Caco-2 (cell line): Measurements from ENCODE around the gene UST. TPM values are rescaled to one million over a fixed set of nuclear protein-coding genes. Genes with fewer than 3 reads are reported as not detected.

Source experiments
- BruUV-seq: library from RNA; stranded (reverse); fragments of 400-500 nt; replicated peaks from 2 replicates; lab custom pipeline; 2021; lab: Mats Ljungman, UMichigan
- CTCF ChIA-PET: fragments of 300-600 bp; sonication (Branson Sonifier 250); formaldehyde crosslinking; loops from one replicate; lab custom pipeline; 2022; ENCODE audit warnings: antibody characterized with exemption; lab: Charles Lee
- POLR2A ChIA-PET: fragments of 300-600 bp; sonication (Branson Sonifier 250); formaldehyde crosslinking; loops from one replicate; lab custom pipeline; 2022; ENCODE audit warnings: antibody characterized with exemption; lab: Charles Lee
- DNase-seq, 2 experiments: peaks; one replicate each; pipeline versions ENCODE4 v3.0.0 to v3.0.0-alpha.2; 2020 to 2022
- H3K27me3 ChIP-seq: replicated peaks from 2 replicates; pipeline ENCODE4 v1.6.0; 2011; ENCODE audit warnings: low read length; ENCODE audit not compliant: control insufficient read depth, insufficient read depth
- H3K36me3 ChIP-seq: 2 replicates; pipeline ENCODE4 v1.5.1; 2011; ENCODE audit warnings: low read length; ENCODE audit not compliant: control insufficient read depth, insufficient read depth
- H3K4me1 ChIP-seq: fragments of 250-450 bp; sonication (Bioruptor Pico); 2 replicates; pipeline ENCODE4 v1.5.1; 2020; ENCODE audit warnings: mild to moderate bottlenecking
- H3K4me3 ChIP-seq: 2 replicates; pipeline ENCODE4 v1.5.1; 2011; ENCODE audit warnings: low read depth, mild to moderate bottlenecking, control low read depth, low read length
- H3K9me3 ChIP-seq: fragments of 250-450 bp; sonication (Bioruptor Pico); 2 replicates; pipeline ENCODE4 v1.5.1; 2020; ENCODE audit warnings: mild to moderate bottlenecking, moderate library complexity
- H3K27ac Mint-ChIP-seq: one replicate; pipeline ENCODE4 v1.8.0; 2022; ENCODE audit warnings: mixed read lengths; ENCODE audit not compliant: unreplicated experiment
- H3K27me3 Mint-ChIP-seq: one replicate; pipeline ENCODE4 v1.8.0; 2022; ENCODE audit warnings: mixed read lengths; ENCODE audit not compliant: insufficient read depth, unreplicated experiment
- H3K36me3 Mint-ChIP-seq: one replicate; pipeline ENCODE4 v1.8.0; 2022; ENCODE audit warnings: mild to moderate bottlenecking, mixed read lengths; ENCODE audit not compliant: insufficient read depth, unreplicated experiment
- H3K4me1 Mint-ChIP-seq: one replicate; pipeline ENCODE4 v1.8.0; 2022; ENCODE audit warnings: low read depth, mixed read lengths; ENCODE audit not compliant: unreplicated experiment
- H3K4me3 Mint-ChIP-seq: one replicate; pipeline ENCODE4 v1.8.0; 2022; ENCODE audit warnings: mild to moderate bottlenecking, moderate library complexity, mixed read lengths; ENCODE audit not compliant: unreplicated experiment
- H3K9me3 Mint-ChIP-seq: one replicate; pipeline ENCODE4 v1.8.0; 2022; ENCODE audit warnings: mixed read lengths; ENCODE audit not compliant: unreplicated experiment
- intact Hi-C: fragments of 100-400 bp; cut with micrococcal nuclease; formaldehyde crosslinking; loops from one replicate; pipeline ENCODE4 v1.10.0; 2022; ENCODE audit not compliant: unreplicated experiment
- total RNA-seq: library from RNA; stranded (reverse); gene quantifications from 2 replicates; pipeline ENCODE4 v1.2.3, GENCODE V29; 2022
- TF ChIP-seq, protein P1 (sequence below), 2 experiments: fragments of 200-600 bp in 1 of 2; IDR thresholded peaks; 1 replicate in 1 of 2; 2 replicates in 1 of 2; pipeline versions ENCODE4 v1.5.1 to v1.8.0; 2011 to 2022; ENCODE audit warnings: antibody characterized with exemption in 1 of 2, control low read depth in 1 of 2, inconsistent platforms in 1 of 2, low read depth in 1 of 2, low read length in 1 of 2, mild to moderate bottlenecking in 1 of 2, moderate library complexity in 1 of 2; ENCODE audit not compliant: insufficient read depth in 1 of 2, severe bottlenecking in 1 of 2, unreplicated experiment in 1 of 2

UST gene
- total RNA-seq, 1 experiment from 2014 or later = not detected

DNA sequence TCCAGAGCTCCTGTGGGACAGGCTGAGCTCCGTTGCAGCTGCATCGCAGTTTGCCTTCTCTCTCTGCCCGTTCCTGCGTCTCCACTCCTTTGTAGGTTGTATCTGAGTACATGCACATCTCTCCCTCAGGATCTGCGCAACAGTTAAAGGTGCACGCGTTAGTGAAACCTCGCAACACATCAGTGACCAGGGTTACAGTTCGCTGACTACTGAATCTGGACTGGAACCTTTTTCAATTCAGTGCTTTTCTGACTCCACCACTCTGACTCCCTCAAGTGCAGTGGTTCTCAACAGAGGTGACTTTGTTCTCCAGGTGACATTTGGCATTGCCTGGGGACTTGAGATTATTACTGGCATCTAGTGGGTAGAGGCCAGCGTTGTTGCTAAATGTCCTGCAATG is 44.0 kb downstream of the UST start:
- Histone ChIP-seq H3K27me3 (no peaks in the 10 kb centered on the region), H3K9me3 (no peaks in the 10 kb centered on the region), H3K4me1 (no peaks in the 10 kb centered on the region), H3K36me3 (no peaks in the 10 kb centered on the region), H3K4me3 (no peak overlapping the region)
- ChIA-PET CTCF (no interaction called here), POLR2A (no interaction called here)
- no TSS peak for BruUV-seq
- H3K27ac Mint-ChIP-seq = no peak overlapping the region
- no peak for DNase-seq
- H3K4me3 Mint-ChIP-seq = no peak overlapping the region
- H3K9me3 Mint-ChIP-seq = no peaks in the 10 kb centered on the region
- peaks cover 18% of the 10 kb centered on the region for H3K27me3 Mint-ChIP-seq
- intact Hi-C loops = no loop called here
- no peaks in the 10 kb centered on the region for H3K36me3 Mint-ChIP-seq
- TF ChIP-seq, protein P1, sequence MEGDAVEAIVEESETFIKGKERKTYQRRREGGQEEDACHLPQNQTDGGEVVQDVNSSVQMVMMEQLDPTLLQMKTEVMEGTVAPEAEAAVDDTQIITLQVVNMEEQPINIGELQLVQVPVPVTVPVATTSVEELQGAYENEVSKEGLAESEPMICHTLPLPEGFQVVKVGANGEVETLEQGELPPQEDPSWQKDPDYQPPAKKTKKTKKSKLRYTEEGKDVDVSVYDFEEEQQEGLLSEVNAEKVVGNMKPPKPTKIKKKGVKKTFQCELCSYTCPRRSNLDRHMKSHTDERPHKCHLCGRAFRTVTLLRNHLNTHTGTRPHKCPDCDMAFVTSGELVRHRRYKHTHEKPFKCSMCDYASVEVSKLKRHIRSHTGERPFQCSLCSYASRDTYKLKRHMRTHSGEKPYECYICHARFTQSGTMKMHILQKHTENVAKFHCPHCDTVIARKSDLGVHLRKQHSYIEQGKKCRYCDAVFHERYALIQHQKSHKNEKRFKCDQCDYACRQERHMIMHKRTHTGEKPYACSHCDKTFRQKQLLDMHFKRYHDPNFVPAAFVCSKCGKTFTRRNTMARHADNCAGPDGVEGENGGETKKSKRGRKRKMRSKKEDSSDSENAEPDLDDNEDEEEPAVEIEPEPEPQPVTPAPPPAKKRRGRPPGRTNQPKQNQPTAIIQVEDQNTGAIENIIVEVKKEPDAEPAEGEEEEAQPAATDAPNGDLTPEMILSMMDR (IDR thresholded peaks at IDR 0.05; ENCODE audit: insufficient read depth in 1 of 2, low read depth in 1 of 2, low read length in 1 of 2, severe bottlenecking in 1 of 2, unreplicated experiment in 1 of 2) = no peak
- no peaks in the 10 kb centered on the region for H3K4me1 Mint-ChIP-seq

DNA sequence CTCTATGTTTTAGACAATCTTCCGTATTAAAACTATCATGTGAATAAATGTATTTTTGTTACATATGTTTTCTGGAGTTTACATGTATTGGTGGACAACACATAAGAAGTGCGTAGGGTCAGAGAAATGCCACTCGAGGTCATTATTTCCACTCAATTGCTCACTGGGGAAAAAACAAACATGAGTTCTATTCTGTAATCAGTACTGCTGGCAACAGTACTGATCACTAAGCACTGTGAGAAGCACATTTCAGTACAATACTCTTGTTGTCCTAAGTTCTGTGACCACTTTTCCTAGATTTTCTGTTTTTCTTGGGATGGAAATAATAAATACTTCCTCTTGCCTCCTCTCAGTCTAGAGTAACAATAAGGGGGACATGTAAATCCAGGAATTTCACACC is 44.5 kb downstream of the UST start:
- POLR2A ChIA-PET = no interaction called here
- DNase-seq = no peak
- Histone ChIP-seq H3K36me3 (no peaks in the 10 kb centered on the region), H3K9me3 (no peaks in the 10 kb centered on the region), H3K4me3 (no peak overlapping the region), H3K4me1 (no peaks in the 10 kb centered on the region), H3K27me3 (no peaks in the 10 kb centered on the region)
- H3K4me3 Mint-ChIP-seq = no peak overlapping the region
- TF ChIP-seq, protein P1 (IDR thresholded peaks at IDR 0.05; ENCODE audit: insufficient read depth in 1 of 2, low read depth in 1 of 2, low read length in 1 of 2, severe bottlenecking in 1 of 2, unreplicated experiment in 1 of 2) = no peak
- H3K9me3 Mint-ChIP-seq = no peaks in the 10 kb centered on the region
- no peaks in the 10 kb centered on the region for H3K36me3 Mint-ChIP-seq
- H3K27me3 Mint-ChIP-seq = peaks cover 16% of the 10 kb centered on the region
- intact Hi-C loops = no loop called here
- no peaks in the 10 kb centered on the region for H3K4me1 Mint-ChIP-seq
- CTCF ChIA-PET = no interaction called here
- no peak overlapping the region for H3K27ac Mint-ChIP-seq
- BruUV-seq = no TSS peak

DNA sequence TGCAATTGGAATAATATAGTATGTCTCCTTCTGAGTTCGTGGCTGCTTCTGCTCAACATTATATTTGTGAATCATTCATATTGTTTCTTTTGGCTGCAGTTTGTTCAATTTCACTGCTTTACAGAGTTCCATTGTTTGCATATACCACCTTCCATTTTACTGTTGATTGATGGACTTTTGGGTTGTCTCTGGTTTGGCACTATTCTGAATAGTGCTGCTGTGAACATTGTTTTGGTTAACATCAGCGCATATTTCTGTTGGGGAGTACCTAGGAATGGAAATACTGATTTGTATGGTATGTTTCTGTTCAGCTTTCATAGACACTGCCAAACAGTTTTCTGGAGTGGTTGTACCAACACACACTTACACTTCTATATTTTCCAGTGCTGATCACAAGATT is 46.9 kb downstream of the UST start:
- ChIA-PET CTCF (no interaction called here), POLR2A (no interaction called here)
- no peaks in the 10 kb centered on the region for H3K9me3 ChIP-seq
- Mint-ChIP-seq H3K27me3 (peaks cover 21% of the 10 kb centered on the region), H3K9me3 (no peaks in the 10 kb centered on the region), H3K36me3 (no peaks in the 10 kb centered on the region), H3K4me3 (no peak overlapping the region), H3K4me1 (no peaks in the 10 kb centered on the region), H3K27ac (no peak overlapping the region)
- no peaks in the 10 kb centered on the region; the same call in 1 of the 2 replicates for H3K27me3 ChIP-seq
- no peaks in the 10 kb centered on the region for H3K36me3 ChIP-seq
- no peak overlapping the region for H3K4me3 ChIP-seq
- intact Hi-C loops = no loop called here
- H3K4me1 ChIP-seq = no peaks in the 10 kb centered on the region
- TF ChIP-seq, protein P1 (IDR thresholded peaks at IDR 0.05; ENCODE audit: insufficient read depth in 1 of 2, low read depth in 1 of 2, low read length in 1 of 2, severe bottlenecking in 1 of 2, unreplicated experiment in 1 of 2) = no peak
- BruUV-seq = no TSS peak
- DNase-seq = no peak
